GM21825 (cell line): ENCODE results near the gene DDX31.

Experiments used
- ATAC-seq: cut with Tn5 transposase; IDR thresholded peaks from one replicate; pipeline ENCODE4 v1.9.1; 2021; ENCODE audit warnings: mild to moderate bottlenecking, moderate library complexity; ENCODE audit not compliant: unreplicated experiment

The DDX31 gene

DNA sequence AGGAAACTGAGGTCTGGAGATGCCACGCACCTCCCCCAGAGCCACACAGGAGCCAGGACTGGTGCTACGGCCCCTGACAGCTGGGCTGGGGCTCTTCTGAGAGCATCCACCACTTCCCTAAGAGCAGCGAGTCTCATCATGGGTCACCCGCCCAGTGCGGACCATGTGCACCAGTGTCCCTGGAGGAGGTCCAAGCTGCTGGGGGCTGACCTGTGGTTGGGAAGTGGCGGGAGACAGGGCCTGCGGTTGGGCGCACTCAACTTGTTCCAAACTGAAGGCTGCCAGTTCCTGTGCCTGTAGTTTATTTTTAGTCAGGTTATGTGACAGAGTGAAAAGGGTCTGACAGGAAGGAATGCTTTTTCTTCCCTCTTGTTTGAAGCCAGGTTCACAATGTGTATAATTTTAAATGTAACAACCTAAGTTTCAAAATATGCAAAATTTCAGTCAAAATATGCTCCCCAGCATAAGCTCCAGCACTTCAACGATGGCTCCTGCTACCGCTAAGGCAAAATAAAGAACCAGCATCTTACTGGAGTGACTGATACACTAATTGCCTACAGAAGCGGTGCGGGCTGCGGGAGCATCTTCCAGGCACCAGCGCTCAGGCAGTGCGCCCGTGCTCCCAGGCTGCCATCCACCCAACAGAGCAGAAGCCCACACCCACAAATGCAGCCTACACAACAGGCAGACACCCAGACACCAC is 72.6 kb downstream of the DDX31 start:
- no peak for ATAC-seq

GRCh38 chr9:132596200-132596599 is 73.6 kb downstream of the DDX31 start:
- ATAC-seq, result no peak

DNA sequence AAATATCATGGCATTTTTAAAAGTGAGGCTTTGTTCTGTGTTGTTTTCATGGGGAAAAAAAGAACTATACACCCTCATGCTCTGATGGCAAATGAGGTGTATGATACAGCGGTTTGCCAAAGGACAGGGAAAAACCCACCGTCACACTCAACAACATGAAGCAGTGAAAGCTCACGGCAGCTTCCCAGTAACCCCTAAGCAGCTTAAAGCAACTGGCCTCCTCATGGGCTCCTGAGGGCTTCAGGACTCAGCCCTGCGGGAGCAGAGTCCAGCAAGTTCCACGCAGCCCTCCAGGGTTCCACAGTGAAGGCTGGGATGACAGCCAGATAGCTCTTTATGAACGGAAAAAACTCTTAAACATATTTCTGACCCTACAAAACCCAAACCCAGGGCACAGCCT is 74.5 kb downstream of the DDX31 start:
- ATAC-seq, result no peak

- no peak for ATAC-seq
Observed at GRCh38 chr9:132594412-132594811, 75.4 kb downstream of the DDX31 start.

GRCh38 chr9:132592451-132592850 is 77.3 kb downstream of the DDX31 start:
- ATAC-seq, result no peak

- ATAC-seq, result no peak
Observed at GRCh38 chr9:132591751-132592314, 78.0 kb downstream of the DDX31 start.

GRCh38 chr9:132591244-132591643 is 78.5 kb downstream of the DDX31 start:
- ATAC-seq, result no peak

DNA sequence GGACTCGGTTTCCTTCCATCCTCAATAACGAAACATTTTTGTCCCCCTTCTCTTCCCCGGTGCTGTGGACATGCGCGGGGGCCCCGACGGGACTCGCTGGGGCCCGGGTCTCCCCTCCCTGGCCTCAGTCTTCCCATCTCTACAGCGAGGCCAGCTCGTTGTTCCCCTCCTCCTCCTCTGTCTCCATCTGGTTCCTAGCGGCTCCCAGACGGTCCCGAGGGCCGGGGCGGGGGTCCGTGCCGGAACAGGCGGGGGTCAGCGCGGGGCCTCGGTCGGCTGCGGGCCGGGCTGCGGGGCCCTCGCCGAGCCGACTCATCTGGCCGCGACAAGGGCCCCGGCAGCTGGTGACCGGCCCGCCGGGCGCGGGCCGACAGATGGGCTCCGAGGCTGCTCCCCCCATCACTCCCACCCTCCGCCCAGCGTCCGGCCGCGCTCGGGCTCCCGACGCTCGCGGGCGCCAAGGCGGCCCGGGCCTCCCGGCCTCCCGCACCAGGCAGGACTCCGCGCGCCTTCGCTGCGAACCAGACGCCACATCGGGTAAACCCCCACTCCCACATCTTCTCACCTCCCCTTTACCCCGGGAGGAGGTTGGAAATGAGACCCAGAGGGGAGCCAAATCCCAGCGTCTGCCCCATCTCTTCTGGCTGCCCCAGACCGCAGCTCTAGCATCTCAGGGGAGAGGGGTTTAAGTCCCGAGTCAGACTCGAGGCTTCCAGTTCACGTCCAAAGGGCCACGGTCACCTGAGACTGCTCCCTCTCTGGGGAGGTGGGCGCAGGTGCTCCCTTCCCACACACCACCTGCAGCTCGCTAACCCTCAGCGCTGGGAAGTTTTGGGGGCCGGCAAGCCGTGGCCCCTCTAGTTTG is 79.2 kb downstream of the DDX31 start:
- no peak for ATAC-seq

- no peak for ATAC-seq
Observed at GRCh38 chr9:132590037-132590317, 79.8 kb downstream of the DDX31 start.

- no peak for ATAC-seq
Observed at GRCh38 chr9:132589148-132590036, 80.4 kb downstream of the DDX31 start.

- no peak for ATAC-seq
Observed at GRCh38 chr9:132588501-132589147, 81.2 kb downstream of the DDX31 start.

- ATAC-seq, result no peak
Observed at GRCh38 chr9:132588098-132588497, 81.7 kb downstream of the DDX31 start.

DNA sequence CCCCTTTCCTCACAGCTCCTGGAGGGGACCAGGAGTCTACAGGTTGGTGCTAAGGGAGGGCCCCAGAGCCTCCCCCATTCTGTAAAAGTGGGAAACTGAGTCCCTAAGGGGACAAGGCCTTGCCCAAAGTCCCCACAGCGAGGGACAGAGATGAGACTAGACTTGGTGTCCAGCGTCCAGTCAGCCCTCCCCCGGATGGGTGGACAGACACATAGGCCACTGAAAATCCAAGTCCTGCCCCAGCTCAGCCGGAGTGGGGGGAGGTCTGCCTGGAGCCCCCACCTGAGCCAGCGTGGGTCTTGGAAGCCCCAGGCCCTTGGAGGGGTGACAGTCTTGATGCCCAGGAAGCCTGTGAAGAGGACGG is 82.2 kb downstream of the DDX31 start:
- ATAC-seq, result no peak

DNA sequence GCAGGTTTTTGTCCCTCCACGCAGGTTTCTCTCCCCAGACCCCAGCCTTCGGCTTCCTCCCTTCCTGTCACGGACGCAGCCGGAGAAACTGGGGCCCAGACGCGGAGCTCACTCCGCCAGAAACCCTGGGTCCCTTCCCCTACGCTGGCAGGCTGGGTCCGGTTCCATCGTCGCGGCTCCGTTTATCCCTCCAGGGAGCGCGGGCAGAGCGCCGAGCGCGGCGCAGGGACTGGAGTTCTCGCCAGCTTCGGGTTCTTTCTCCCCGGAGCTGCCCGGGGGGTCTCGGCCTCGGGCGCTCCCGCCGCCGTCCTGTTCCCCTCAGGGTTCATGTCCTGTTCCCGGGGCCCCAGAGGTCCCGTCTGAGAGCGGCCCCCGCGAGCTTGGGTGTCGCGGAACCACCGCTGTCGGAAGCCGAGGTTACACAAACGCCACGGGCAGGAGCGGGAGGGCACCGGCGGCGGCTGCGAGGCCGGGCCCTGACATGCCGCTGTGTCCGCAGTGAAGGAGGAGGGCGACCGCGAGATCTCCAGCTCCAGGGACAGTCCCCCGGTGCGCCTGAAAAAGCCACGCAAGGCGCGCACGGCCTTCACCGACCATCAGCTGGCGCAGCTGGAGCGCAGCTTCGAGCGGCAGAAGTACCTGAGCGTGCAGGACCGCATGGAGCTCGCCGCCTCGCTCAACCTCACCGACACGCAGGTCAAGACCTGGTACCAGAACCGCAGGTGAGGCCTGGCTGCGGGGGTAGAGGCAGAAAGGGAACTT is 82.8 kb downstream of the DDX31 start:
- no peak for ATAC-seq

DNA sequence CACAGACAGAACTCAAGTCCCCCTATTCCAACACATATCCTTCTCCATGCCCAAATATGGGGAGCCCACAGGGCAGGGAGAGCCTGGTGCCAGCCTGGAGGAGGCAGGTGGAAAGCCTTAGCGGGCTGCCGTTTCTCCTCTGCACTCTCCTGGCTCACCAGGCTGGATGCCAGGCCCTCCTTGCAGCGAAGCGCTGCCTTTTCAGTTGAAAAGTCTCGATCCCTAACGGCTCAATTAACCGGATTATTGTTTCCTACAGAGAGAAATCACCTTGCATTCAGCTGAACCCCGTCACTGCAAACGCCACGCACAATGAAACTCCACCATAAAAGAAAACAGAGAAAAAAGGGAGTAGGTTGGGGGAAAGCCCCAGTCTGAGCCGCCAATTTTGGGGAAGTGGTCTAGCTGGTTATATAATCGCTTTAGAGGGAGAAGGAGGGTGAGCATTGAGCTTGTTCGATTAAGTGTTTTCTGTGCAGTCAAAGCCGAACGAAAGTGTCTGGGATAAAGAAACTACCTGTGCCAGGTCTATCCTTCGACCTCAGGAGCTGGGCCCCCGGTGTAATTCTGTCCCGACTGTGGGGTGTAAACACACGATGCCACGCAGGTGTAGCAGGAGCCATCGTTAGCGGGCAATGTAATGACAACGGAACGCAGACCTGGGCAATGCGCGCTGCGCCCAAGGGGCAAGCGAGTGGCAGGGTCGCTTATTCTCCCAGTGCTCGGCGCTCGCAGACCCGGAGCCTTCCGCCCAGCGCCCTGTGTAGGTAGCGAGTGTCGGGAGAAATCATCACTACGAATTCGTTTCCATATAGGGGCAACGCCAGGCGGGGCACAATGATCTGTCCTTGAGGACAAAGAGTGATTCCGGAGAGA is 83.6 kb downstream of the DDX31 start:
- no peak for ATAC-seq

DNA sequence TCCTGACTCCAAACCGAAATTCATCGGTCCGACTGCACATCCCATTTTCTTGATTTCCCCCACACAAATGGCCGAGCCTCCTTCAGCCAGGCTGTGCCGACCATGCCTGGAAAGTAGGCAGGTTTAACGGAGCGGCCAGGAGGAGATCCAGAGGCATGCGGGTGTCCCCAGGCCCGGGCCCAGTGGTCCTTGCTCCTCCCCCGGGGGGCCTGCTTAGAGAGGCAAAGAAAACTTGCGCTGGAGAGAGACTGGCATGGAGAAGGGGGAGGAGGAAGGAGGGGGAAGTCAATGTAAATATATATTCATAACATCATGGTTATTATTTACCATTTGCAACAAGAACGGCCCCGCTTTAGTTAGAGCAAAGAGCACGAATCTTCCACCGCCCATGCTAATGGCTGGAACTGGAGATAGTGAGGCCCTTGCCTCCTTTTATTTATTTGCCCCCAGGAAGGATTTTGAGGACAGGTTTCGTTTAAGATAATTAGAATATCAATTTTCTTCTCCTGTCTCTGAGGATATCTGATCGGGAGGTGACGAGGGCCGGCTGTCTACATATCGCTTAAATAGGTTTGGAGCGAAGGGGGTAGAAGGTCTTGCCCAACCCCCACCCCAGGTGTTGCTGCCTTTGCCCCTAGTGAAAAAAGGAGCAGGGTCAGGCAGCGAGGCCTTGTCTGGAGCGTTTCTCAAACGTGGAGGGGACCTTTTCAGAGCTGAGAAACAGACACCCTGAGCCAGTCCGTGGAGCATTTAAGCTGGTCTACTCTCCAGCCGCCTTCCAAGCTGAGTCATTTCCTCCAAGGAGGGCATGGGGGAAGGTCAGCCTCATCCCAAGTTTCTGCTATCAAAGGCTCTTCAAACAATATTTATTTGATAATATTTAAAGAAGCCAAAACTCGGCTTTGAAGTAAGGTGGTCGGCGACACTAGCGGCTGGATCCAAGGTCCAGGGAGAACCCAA is 84.9 kb downstream of the DDX31 start:
- ATAC-seq, result no peak

DNA sequence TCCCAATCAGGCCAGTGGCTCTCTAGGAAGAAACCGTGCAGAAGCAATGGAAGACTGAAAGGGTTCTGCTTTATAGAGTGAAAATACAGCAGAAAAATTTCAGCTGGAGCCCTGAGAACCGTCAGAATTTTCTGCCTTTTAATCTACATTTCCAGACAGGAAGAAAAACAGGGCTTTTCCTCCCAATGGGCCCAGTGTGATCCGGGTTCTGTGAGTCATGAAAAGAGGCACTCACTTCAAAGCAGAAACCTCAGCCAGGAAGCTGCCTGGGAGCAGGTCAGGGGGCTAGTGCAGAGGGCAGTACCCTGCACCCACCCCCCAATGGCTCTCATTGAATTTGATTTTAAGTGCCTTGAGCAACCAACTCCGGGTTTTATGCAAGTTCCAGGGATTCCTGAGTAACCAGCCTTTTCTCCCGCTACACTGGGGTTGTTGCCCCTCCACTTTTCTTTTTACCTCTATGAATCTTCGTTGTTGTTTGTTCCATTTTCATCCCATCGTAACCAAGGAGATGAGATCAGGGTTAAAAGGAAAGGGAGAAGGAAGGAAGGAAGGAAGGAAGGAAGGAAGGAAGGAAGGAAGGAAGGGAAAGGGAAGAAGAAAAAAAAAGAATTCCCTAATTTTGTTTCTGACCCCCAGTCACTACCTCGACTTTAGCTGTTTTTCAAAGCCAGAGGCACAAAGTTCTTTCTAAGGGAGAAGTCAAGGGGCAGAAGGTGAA is 86.0 kb downstream of the DDX31 start:
- no peak for ATAC-seq
